ENCODE data around the gene AHCYL2.

Gene AHCYL2

GRCh38 chr7:129231666-129232065, 6.8 kb downstream of the AHCYL2 start:
- no peaks in the 10 kb centered on the region for H3K9me2 ChIP-seq (replicated peaks; ENCODE audit: insufficient read depth, low read length)
- no peak overlapping the region for H3K9ac ChIP-seq (ENCODE audit: low read length)
- no peaks in the 10 kb centered on the region for H3K27me3 ChIP-seq (ENCODE audit: low read length)
- no peaks in the 10 kb centered on the region for H3F3A ChIP-seq (ENCODE audit: insufficient read depth)
- TF ChIP-seq EZH2phosphoT487 (conservative IDR thresholded peaks at IDR 0.05; ENCODE audit: low read length) (no peak), CTCF (IDR thresholded peaks at IDR 0.05; ENCODE audit: insufficient read depth, low read length, poor library complexity, severe bottlenecking) (no peak)
- no peak overlapping the region for H2AFZ ChIP-seq (ENCODE audit: low read depth, low read length, severe bottlenecking)
- no peak overlapping the region for H3K4me3 ChIP-seq (ENCODE audit: insufficient read depth, low read length, poor library complexity, severe bottlenecking)
- no peaks in the 10 kb centered on the region for H3K79me2 ChIP-seq (ENCODE audit: insufficient read depth, low read length)
- H3K36me3 ChIP-seq (ENCODE audit: low read length) = no peaks in the 10 kb centered on the region
- H4K20me1 ChIP-seq (ENCODE audit: low read depth, low read length) = no peaks in the 10 kb centered on the region
- H3K9me3 ChIP-seq (ENCODE audit: insufficient read depth, low read length) = no peaks in the 10 kb centered on the region
- no peak overlapping the region for H3K27ac ChIP-seq (ENCODE audit: low read depth, low read length)
- H3K4me2 ChIP-seq (ENCODE audit: low read depth, low read length, poor library complexity, severe bottlenecking) = no peak overlapping the region

GRCh38 chr7:129238546-129238945, 13.7 kb downstream of the AHCYL2 start:
- Histone ChIP-seq H3K27me3 (ENCODE audit: low read length) (no peaks in the 10 kb centered on the region), H2AFZ (ENCODE audit: low read depth, low read length, severe bottlenecking) (no peak overlapping the region), H3F3A (ENCODE audit: insufficient read depth) (no peaks in the 10 kb centered on the region), H3K9me3 (ENCODE audit: insufficient read depth, low read length) (no peaks in the 10 kb centered on the region), H3K9me2 (replicated peaks; ENCODE audit: insufficient read depth, low read length) (no peaks in the 10 kb centered on the region), H3K4me2 (ENCODE audit: low read depth, low read length, poor library complexity, severe bottlenecking) (no peak overlapping the region), H3K36me3 (ENCODE audit: low read length) (no peaks in the 10 kb centered on the region), H3K27ac (ENCODE audit: low read depth, low read length) (no peak overlapping the region), H3K9ac (ENCODE audit: low read length) (no peak overlapping the region), H4K20me1 (ENCODE audit: low read depth, low read length) (no peaks in the 10 kb centered on the region), H3K79me2 (ENCODE audit: insufficient read depth, low read length) (no peaks in the 10 kb centered on the region), H3K4me3 (ENCODE audit: insufficient read depth, low read length, poor library complexity, severe bottlenecking) (no peak overlapping the region)
- TF ChIP-seq EZH2phosphoT487 (conservative IDR thresholded peaks at IDR 0.05; ENCODE audit: low read length) (no peak), CTCF (IDR thresholded peaks at IDR 0.05; ENCODE audit: insufficient read depth, low read length, poor library complexity, severe bottlenecking) (no peak)

- Histone ChIP-seq H3K9me3 (ENCODE audit: insufficient read depth, low read length) (no peaks in the 10 kb centered on the region), H2AFZ (ENCODE audit: low read depth, low read length, severe bottlenecking) (no peak overlapping the region), H3K9me2 (replicated peaks; ENCODE audit: insufficient read depth, low read length) (no peaks in the 10 kb centered on the region), H3K9ac (ENCODE audit: low read length) (no peak overlapping the region), H3K27me3 (ENCODE audit: low read length) (no peaks in the 10 kb centered on the region), H3F3A (ENCODE audit: insufficient read depth) (no peaks in the 10 kb centered on the region), H3K36me3 (ENCODE audit: low read length) (no peaks in the 10 kb centered on the region), H4K20me1 (ENCODE audit: low read depth, low read length) (no peaks in the 10 kb centered on the region), H3K4me2 (ENCODE audit: low read depth, low read length, poor library complexity, severe bottlenecking) (no peak overlapping the region), H3K27ac (ENCODE audit: low read depth, low read length) (no peak overlapping the region), H3K4me3 (ENCODE audit: insufficient read depth, low read length, poor library complexity, severe bottlenecking) (no peak overlapping the region), H3K79me2 (ENCODE audit: insufficient read depth, low read length) (no peaks in the 10 kb centered on the region)
- TF ChIP-seq EZH2phosphoT487 (conservative IDR thresholded peaks at IDR 0.05; ENCODE audit: low read length) (no peak), CTCF (IDR thresholded peaks at IDR 0.05; ENCODE audit: insufficient read depth, low read length, poor library complexity, severe bottlenecking) (no peak)
Measured at GRCh38 chr7:129240119-129240820, 15.4 kb downstream of the AHCYL2 start.

Data from SU-DHL-6 (cell line).